Measurements from ENCODE around the gene TNRC6A.

Gene TNRC6A

GRCh38 chr16:24755201-24755874 is 25.9 kb downstream of the TNRC6A start:
- DNase-seq (ENCODE audit: low read depth in 2 of 2, low spot score in 1 of 2): no peak

GRCh38 chr16:24758373-24758772 is 28.9 kb downstream of the TNRC6A start:
- DNase-seq (ENCODE audit: low read depth in 2 of 2, low spot score in 1 of 2): no peak

- no peak for DNase-seq (ENCODE audit: low read depth in 2 of 2, low spot score in 1 of 2)
These were observed 29.6 kb downstream of the TNRC6A start for GRCh38 chr16:24759006-24759405.

GRCh38 chr16:24761526-24761925 is 32.1 kb downstream of the TNRC6A start:
- no peak for DNase-seq (ENCODE audit: low read depth in 2 of 2, low spot score in 1 of 2)

- no peak for DNase-seq (ENCODE audit: low read depth in 2 of 2, low spot score in 1 of 2)
These were observed 35.5 kb downstream of the TNRC6A start for GRCh38 chr16:24764916-24765315.

DNA sequence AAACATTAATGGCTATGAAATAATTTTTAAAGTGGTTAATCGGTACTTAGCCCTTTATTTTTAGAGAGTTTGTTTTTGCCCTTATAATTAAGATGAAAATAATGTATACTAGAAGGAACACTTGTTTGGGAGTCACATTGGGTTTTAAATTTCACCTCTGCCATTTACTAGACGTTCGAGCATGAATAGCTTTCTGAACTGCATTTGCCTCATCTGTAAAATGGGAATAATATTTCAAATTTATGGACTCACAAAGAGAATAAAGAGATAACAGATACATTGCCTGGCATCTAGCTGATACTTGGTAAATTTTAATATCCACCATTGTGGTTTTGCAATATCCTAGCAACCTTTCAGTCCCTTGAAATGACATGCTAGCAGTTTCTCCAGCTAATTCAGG is 36.6 kb downstream of the TNRC6A start:
- DNase-seq (ENCODE audit: low read depth in 2 of 2, low spot score in 1 of 2): no peak

DNA sequence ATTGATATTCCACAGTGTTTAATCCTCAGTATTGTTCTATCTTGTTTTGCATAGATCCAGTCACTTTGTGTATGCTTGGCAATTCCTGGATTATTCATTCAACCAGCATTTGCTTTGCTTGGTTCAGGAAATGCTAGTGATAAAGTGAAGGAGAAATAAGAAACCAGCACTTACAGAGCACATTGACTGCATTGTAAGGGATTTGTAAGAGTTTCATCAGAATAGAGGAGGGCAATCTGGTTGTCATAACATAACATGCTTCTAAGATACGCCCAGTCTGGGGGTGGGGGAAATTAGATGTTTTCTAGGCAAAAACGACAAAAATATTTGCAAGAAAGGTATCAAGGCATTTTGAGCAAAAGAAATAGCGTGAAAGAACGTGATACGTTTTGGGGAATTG is 40.4 kb downstream of the TNRC6A start:
- DNase-seq (ENCODE audit: low read depth in 2 of 2, low spot score in 1 of 2): no peak

DNA sequence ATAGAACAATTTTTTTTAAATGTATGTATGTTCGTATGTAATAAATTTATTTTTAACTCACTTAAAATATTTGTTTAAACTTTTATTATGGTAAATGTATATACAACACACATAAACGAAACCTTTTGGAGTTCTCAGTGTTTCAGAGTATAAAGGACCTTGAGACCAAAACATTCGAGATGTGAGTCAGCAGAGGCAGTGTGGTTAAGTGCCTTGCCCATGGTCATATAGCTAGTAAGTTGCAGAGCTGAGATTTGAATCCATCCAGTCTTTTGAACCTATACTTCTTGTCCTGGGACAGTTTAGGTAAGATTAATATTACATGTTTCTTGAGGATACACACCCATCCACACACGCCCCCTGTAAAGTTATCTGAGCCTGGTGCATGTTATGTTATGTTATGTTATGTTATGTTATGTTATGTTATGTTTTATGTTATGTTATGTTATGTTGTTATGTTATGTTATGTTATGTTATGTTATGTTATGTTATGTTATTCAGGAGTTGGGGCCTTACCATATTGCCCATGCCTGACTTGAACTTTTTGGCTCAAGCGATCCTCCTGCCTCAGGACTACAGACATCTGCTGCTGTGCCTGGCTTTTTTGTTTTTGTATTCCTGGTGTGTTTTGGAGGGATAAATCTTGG is 41.8 kb downstream of the TNRC6A start:
- DNase-seq (ENCODE audit: low read depth in 2 of 2, low spot score in 1 of 2): no peak

DNA sequence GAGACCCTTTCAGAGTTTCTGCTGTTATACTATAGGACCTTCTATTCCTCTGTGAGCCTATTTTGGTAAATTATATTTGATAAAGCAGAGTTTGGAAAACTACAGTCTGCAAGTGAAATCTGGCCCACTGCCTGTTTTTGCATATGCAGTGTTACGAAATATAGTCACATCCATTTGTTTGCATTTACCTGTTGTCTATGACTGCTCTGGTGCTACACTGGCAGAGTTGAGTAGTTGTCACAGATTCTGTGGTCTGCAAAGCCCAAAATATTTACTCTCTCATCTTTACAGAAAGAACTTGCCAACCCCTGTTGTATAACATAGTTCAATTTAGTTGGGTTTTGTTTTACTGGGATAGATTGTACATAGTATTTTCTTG is 42.3 kb downstream of the TNRC6A start:
- no peak for DNase-seq (ENCODE audit: low read depth in 2 of 2, low spot score in 1 of 2)

- no peak for DNase-seq (ENCODE audit: low read depth in 2 of 2, low spot score in 1 of 2)
These were observed 44.4 kb downstream of the TNRC6A start for GRCh38 chr16:24773771-24774427.

- no peak for DNase-seq (ENCODE audit: low read depth in 2 of 2, low spot score in 1 of 2)
These were observed 45.1 kb downstream of the TNRC6A start for GRCh38 chr16:24774510-24774909.

DNA sequence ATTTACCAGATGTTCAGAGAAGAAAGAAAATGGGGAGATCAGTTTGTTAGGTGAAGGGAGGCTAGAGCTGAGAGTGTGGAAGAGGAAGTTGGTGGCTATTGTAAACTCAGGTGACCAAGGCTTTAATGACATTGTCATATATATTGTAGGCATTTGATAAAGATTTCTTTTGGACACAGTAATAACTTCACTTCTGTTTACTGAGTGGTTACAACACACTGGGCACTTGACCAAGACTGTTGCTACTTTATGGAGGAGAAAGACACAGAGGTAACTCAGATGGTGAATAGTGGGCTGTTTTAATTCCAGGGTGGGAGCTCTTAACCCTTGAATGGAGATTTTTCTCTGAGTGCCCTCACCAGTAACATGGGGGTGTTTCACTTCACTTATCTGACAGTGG is 46.0 kb downstream of the TNRC6A start:
- no peak for DNase-seq (ENCODE audit: low read depth in 2 of 2, low spot score in 1 of 2)

- no peak for DNase-seq (ENCODE audit: low read depth in 2 of 2, low spot score in 1 of 2)
These were observed 47.2 kb downstream of the TNRC6A start for GRCh38 chr16:24776501-24777220.

- no peak for DNase-seq (ENCODE audit: low read depth in 2 of 2, low spot score in 1 of 2)
These were observed 49.2 kb downstream of the TNRC6A start for GRCh38 chr16:24778671-24779070.

GRCh38 chr16:24781256-24781655 is 51.8 kb downstream of the TNRC6A start:
- DNase-seq (ENCODE audit: low read depth in 2 of 2, low spot score in 1 of 2): no peak

- DNase-seq (ENCODE audit: low read depth in 2 of 2, low spot score in 1 of 2): no peak
These were observed 54.7 kb downstream of the TNRC6A start for GRCh38 chr16:24784121-24784520.

- DNase-seq (ENCODE audit: low read depth in 2 of 2, low spot score in 1 of 2): no peak
These were observed 60.4 kb downstream of the TNRC6A start for GRCh38 chr16:24789881-24790280.

- no peak for DNase-seq (ENCODE audit: low read depth in 2 of 2, low spot score in 1 of 2)
These were observed 71.1 kb downstream of the TNRC6A start for GRCh38 chr16:24800586-24800985.

DNA sequence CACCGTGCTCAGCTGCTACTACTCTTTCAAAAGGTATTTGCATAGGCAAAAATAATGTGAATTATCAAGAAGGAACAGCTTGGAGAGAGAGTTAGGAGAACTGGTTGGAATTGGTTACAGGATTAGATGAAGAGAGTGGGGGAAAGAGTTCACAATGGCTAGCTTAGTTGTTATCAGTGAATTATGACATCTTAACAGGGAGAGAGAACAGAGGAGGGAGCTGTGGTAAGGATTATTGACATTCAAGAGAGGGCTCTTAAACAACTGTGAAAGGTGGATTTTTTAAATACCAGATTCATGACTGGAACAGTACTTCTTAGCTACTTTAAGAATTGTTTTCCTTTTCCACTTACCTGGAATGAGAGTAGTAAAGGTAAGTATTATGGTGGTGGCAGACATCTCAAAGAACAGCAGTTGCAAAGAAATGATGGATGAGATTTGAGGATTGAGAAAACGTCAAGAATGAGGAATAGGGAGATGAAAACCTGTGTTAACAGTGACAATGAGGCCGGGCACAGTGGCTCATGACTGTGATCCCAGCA is 72.4 kb downstream of the TNRC6A start:
- DNase-seq (ENCODE audit: low read depth in 2 of 2, low spot score in 1 of 2): no peak

DNA sequence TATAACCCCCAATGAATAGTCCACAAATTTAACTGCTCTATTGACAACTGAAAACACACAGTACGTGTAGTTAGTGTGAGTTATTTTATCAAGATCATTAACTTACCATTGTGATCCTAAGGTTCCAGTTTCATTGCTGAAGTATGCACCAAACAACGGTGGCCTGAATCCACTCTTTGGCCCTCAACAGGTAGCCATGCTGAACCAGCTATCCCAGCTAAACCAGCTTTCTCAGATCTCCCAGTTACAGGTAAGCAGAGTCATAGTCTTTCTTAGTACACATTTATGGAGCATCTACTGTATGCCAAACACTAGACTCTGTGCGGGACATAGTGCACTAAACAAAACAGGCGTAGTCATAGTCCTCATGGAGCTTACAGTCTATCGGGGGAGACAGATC is 76.0 kb downstream of the TNRC6A start:
- DNase-seq (ENCODE audit: low read depth in 2 of 2, low spot score in 1 of 2): no peak

DNA sequence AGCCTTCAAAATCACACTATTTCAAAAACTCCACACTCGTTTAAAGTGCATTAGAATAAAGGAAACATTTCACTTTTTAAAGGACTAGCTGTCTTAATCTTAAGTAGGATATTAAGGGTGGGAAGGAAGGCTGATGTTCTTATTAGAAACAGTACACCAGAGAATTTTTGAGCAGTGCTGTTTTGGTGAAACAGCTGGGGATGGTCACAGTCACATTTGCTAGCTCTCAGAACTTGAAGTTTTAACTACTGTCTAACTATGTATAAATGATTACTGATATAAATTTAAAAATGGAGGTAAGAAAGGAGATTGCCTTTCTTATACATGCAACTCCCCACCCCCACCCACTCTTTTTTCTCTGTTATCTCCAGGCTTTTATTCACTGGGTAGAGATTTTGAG is 77.8 kb downstream of the TNRC6A start:
- DNase-seq (ENCODE audit: low read depth in 2 of 2, low spot score in 1 of 2): no peak
